Esophagus muscularis mucosa (tissue), 4 donors: ENCODE measurements around the gene AIG1.

Source experiments
- EP300 ChIP-seq: sonication (generic); formaldehyde crosslinking; IDR thresholded peaks from one replicate; pipeline ENCODE4 v1.6.1; 2017; ENCODE audit warnings: antibody characterized with exemption
- POLR2A ChIP-seq: fragments of 450-650 bp; IDR thresholded peaks from one replicate; pipeline ENCODE4 v1.6.1; 2017; ENCODE audit warnings: antibody characterized with exemption, moderate library complexity, mild to moderate bottlenecking, low read depth
- POLR2AphosphoS5 ChIP-seq, 2 donors: sonication (generic); formaldehyde crosslinking; IDR thresholded peaks; one replicate each; pipeline ENCODE4 v1.6.1; 2017; ENCODE audit warnings: antibody characterized with exemption in 2 of 2
- TF ChIP-seq, protein P1 (sequence below), 3 experiments: fragments of 200-600 bp in 2 of 3; fragments of 450-650 bp in 1 of 3; sonication (generic) in 2 of 3; IDR thresholded peaks; one replicate each; pipeline ENCODE4 v1.5.1; 2017 to 2019; ENCODE audit warnings: antibody characterized with exemption in 3 of 3, mild to moderate bottlenecking in 2 of 3, moderate library complexity in 1 of 3

DNA sequence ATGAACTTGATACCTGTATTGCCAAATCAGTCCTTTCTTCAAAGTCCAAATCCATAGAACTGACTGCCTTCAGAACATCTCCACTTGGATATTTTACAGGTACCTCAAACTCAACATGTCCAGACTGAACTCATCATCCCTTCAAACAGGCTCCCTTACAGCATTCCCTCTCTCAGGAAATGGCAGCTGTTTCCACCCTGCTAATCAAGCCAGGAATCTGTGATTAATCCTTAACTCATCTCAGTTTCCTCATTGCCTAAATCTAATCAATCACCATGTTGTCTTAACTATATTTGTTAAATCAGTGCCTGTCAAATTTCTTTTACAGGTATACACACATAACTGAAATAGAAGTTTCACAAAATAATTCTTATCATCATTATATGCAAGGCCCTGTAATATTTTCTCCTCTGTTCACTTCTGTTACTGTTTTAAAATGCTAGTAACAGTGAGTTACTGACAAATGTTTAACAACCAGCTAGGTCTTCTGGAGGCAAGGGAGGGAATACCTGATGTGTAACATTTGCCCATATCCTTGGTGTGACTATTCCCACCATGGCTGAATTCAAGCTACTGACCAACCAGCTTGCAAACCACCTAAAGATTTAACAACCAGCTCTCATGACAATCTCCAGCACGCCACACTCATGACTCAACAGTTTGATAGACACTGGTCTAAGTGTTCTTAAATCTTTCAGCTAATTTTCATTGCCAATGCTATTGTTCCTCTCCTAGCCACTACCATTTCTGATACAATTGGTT, 264.9 kb downstream of the AIG1 start:
- TF ChIP-seq, protein P1, sequence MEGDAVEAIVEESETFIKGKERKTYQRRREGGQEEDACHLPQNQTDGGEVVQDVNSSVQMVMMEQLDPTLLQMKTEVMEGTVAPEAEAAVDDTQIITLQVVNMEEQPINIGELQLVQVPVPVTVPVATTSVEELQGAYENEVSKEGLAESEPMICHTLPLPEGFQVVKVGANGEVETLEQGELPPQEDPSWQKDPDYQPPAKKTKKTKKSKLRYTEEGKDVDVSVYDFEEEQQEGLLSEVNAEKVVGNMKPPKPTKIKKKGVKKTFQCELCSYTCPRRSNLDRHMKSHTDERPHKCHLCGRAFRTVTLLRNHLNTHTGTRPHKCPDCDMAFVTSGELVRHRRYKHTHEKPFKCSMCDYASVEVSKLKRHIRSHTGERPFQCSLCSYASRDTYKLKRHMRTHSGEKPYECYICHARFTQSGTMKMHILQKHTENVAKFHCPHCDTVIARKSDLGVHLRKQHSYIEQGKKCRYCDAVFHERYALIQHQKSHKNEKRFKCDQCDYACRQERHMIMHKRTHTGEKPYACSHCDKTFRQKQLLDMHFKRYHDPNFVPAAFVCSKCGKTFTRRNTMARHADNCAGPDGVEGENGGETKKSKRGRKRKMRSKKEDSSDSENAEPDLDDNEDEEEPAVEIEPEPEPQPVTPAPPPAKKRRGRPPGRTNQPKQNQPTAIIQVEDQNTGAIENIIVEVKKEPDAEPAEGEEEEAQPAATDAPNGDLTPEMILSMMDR (IDR thresholded peaks at IDR 0.05): no peak
- TF ChIP-seq POLR2A (no peak), POLR2AphosphoS5 (IDR thresholded peaks at IDR 0.05) (no peak), EP300 (no peak)
